Endothelial cell of umbilical vein (primary cell): Measurements from ENCODE around the gene ASAH2. TPM values are rescaled to one million over a fixed set of nuclear protein-coding genes. Genes with fewer than 3 reads are reported as not detected.

Experiments used
- BruUV-seq: library from RNA; stranded (reverse); fragments of 400-500 nt; replicated peaks from 2 replicates; lab custom pipeline; 2021; lab: Mats Ljungman, UMichigan
- CTCF ChIA-PET: fragments of 300-600, 350-600 bp; sonication (Branson Sonifier 250); formaldehyde crosslinking; loops from one replicate; lab custom pipeline; 2021; ENCODE audit warnings: antibody characterized with exemption, inconsistent platforms; lab: Charles Lee
- POLR2A ChIA-PET: fragments of 300-600, 350-600 bp; sonication (Branson Sonifier 250); formaldehyde crosslinking; loops from one replicate; lab custom pipeline; 2021; ENCODE audit warnings: antibody characterized with exemption, inconsistent platforms; lab: Charles Lee
- DNase-seq: peaks from one replicate; pipeline ENCODE4 v3.0.0-alpha.2; 2011; ENCODE audit warnings: low read depth, low spot score
- FAIRE-seq: peaks from 2 replicates; lab custom pipeline; 2011; peaks lifted over from hg19 to GRCh38; lab: Jason Lieb, UNC
- H2AFZ ChIP-seq: 2 replicates; pipeline ENCODE4 v1.6.0; 2012; ENCODE audit warnings: low read depth, low read length, control low read depth, inconsistent platforms
- H3K27ac ChIP-seq: 2 replicates; pipeline ENCODE4 v1.5.1; 2011; ENCODE audit warnings: low read depth, mild to moderate bottlenecking, control low read depth, low read length, moderate library complexity; ENCODE audit not compliant: insufficient read depth
- H3K27me3 ChIP-seq, 2 experiments: 2 replicates each; pipeline versions ENCODE4 v1.6.0 to v1.6.1; 2011; ENCODE audit warnings: low read length in 2 of 2, mixed read lengths in 1 of 2; ENCODE audit not compliant: control insufficient read depth in 2 of 2, insufficient read depth in 2 of 2
- H3K36me3 ChIP-seq, 2 experiments: 2 replicates in 1 of 2; 3 replicates in 1 of 2; pipeline ENCODE4 v1.5.1; 2011; ENCODE audit warnings: low read length in 2 of 2, mild to moderate bottlenecking in 1 of 2, moderate library complexity in 1 of 2; ENCODE audit not compliant: control insufficient read depth in 2 of 2, insufficient read depth in 2 of 2; ENCODE audit errors: extremely low read depth in 1 of 2
- H3K4me1 ChIP-seq: 3 replicates; pipeline ENCODE4 v1.5.1; 2011; ENCODE audit warnings: mild to moderate bottlenecking, low read length; ENCODE audit not compliant: control insufficient read depth, insufficient read depth; ENCODE audit errors: extremely low read depth
- H3K4me2 ChIP-seq: 2 replicates; pipeline ENCODE4 v1.6.1; 2011; ENCODE audit warnings: low read length, control low read depth, mixed read lengths; ENCODE audit not compliant: insufficient read depth
- H3K4me3 ChIP-seq, 3 experiments: fragments of 200-600 bp in 1 of 3; sonication (generic), shearing (Covaris generic) in 1 of 3; replicated peaks in 1 of 3; 2 replicates each; pipeline ENCODE4 v1.5.1; 2011 to 2016; ENCODE audit warnings: control low read depth in 3 of 3, low read length in 3 of 3, mild to moderate bottlenecking in 2 of 3, inconsistent platforms in 1 of 3, low read depth in 1 of 3, moderate library complexity in 1 of 3; ENCODE audit not compliant: insufficient read depth in 1 of 3
- H3K79me2 ChIP-seq: 2 replicates; pipeline ENCODE4 v1.6.0; 2012; ENCODE audit warnings: low read length, inconsistent platforms; ENCODE audit not compliant: control insufficient read depth, insufficient read depth
- H3K9ac ChIP-seq: replicated peaks from 2 replicates; pipeline ENCODE3; 2011; ENCODE audit warnings: low read length, control low read depth; ENCODE audit not compliant: insufficient read depth; ENCODE audit errors: extremely low read depth
- H3K9me1 ChIP-seq: replicated peaks from 3 replicates; pipeline ENCODE4 v1.6.0; 2011; ENCODE audit warnings: mild to moderate bottlenecking, low read length; ENCODE audit not compliant: control insufficient read depth, insufficient read depth; ENCODE audit errors: extremely low read depth
- H3K9me3 ChIP-seq: replicated peaks from 2 replicates; pipeline ENCODE4 v1.5.1; 2012; ENCODE audit warnings: low read length, inconsistent platforms; ENCODE audit not compliant: control insufficient read depth, insufficient read depth
- H4K20me1 ChIP-seq: replicated peaks from 2 replicates; pipeline ENCODE3; 2011; ENCODE audit warnings: mild to moderate bottlenecking, low read length; ENCODE audit not compliant: control insufficient read depth, insufficient read depth; ENCODE audit errors: extremely low read depth
- EZH2 ChIP-seq: IDR thresholded peaks from 2 replicates; pipeline ENCODE4 v1.6.1; 2012; ENCODE audit warnings: borderline replicate concordance, low read depth, mild to moderate bottlenecking, moderate library complexity, low read length, inconsistent platforms; ENCODE audit not compliant: severe bottlenecking
- GATA2 ChIP-seq: IDR thresholded peaks from 2 replicates; pipeline ENCODE4 v1.7.0; 2011; ENCODE audit warnings: low read depth, mild to moderate bottlenecking, moderate library complexity, mixed read lengths, low read length; ENCODE audit not compliant: insufficient read length, insufficient read depth
- POLR2A ChIP-seq: IDR thresholded peaks from 2 replicates; pipeline ENCODE4 v1.6.1; 2012; ENCODE audit warnings: low read depth, mild to moderate bottlenecking, control low read depth, low read length
- dilution Hi-C: fragments of 300-500 bp; cut with MboI; formaldehyde crosslinking; loops from one replicate; pipeline ENCODE4 v1.15.0; 2019; ENCODE audit warnings: low sequenced_read_pairs; ENCODE audit not compliant: extremely low pct_ligation_motif_present
- intact Hi-C: fragments of 100-400 bp; cut with micrococcal nuclease; formaldehyde crosslinking; loops from one replicate; pipeline ENCODE4 v1.10.0; 2022
- polyA plus RNA-seq, 4 experiments: library from polyadenylated mRNA; depleted of rRNA in 3 of 4; stranded (reverse) in 3 of 4; unstranded in 1 of 4; fragments of >200 nt; gene quantifications; 2 replicates each; pipeline versions ENCODE4 v1.2.1 to v1.2.3, GENCODE V29; 2011 to 2012; ENCODE audit warnings: missing spikeins in 1 of 4
- total RNA-seq: library from RNA; stranded (reverse); gene quantifications from 2 replicates; pipeline ENCODE4 v1.2.3, GENCODE V29; 2021
- TF ChIP-seq, protein P1 (sequence below), 2 donors: IDR thresholded peaks; 1 replicate in 1 of 2; 2 replicates in 1 of 2; pipeline ENCODE4 v1.5.1; 2011; ENCODE audit warnings: low read length in 2 of 2, mild to moderate bottlenecking in 2 of 2, moderate library complexity in 2 of 2, control low read depth in 1 of 2, inconsistent platforms in 1 of 2, low read depth in 1 of 2; ENCODE audit not compliant: insufficient read depth in 1 of 2; ENCODE audit errors: extremely low read depth in 1 of 2
- TF ChIP-seq, protein P2 (sequence below): IDR thresholded peaks from 2 replicates; pipeline ENCODE4 v1.6.1; 2011; ENCODE audit not compliant: insufficient read depth, insufficient read length

ASAH2 gene
- total and polyA plus RNA-seq, 2 donors (not counting 3 experiments of a cell fraction or from before 2014, with no cell fraction given) = 0.23 to 1.1 TPM

DNA sequence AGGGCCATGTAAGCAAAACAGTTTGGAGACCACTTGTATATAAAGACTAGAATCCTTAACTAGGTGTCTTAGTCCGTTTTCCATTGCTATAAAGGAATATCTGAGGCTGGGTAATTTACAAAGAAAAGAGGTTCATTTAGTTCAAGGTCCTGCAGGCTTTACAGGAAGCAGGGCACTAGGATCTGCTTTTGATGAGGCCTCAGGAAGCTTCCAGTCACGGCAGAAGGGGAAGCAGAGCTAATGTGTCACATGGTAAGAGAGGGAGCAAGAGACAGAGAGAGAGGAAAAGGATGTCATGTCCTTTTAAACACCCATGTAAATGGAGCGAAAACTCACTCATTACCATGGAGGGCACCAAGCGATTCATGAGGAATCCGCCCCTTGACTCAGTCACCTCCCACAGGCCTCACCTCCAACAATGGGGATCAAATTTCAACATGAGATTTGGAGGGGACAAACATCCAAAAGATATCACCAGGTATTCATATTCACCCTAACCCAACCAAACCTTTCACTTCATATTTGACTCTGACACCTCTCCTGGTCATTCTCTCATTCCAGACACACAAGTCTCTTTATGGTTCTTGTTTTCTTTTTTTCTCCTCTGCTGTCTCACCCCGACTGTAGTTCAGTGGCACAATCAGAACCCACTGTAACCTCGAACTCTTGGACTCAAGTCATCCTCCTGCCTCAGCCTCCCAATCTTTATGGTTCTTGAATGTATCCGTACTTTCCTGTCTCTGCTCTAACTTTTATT is 30.1 kb upstream of the ASAH2 start:
- Histone ChIP-seq H2AFZ (no peak overlapping the region), H3K27me3 (peaks cover 8 to 25% of the 10 kb centered on the region in 2 experiments), H3K79me2 (no peaks in the 10 kb centered on the region), H3K4me3 (no peak overlapping the region), H3K36me3 (no peaks in the 10 kb centered on the region), H4K20me1 (no peaks in the 10 kb centered on the region), H3K4me1 (no peaks in the 10 kb centered on the region), H3K9me3 (no peaks in the 10 kb centered on the region), H3K27ac (no peak overlapping the region), H3K9me1 (no peaks in the 10 kb centered on the region), H3K4me2 (no peak overlapping the region), H3K9ac (no peak overlapping the region)
- POLR2A ChIA-PET = no interaction called here
- FAIRE-seq (no peak), DNase-seq (no peak)
- dilution Hi-C loops = no loop called here
- intact Hi-C loops = no loop called here
- TF ChIP-seq GATA2 = no peak
- TF ChIP-seq, protein P1, sequence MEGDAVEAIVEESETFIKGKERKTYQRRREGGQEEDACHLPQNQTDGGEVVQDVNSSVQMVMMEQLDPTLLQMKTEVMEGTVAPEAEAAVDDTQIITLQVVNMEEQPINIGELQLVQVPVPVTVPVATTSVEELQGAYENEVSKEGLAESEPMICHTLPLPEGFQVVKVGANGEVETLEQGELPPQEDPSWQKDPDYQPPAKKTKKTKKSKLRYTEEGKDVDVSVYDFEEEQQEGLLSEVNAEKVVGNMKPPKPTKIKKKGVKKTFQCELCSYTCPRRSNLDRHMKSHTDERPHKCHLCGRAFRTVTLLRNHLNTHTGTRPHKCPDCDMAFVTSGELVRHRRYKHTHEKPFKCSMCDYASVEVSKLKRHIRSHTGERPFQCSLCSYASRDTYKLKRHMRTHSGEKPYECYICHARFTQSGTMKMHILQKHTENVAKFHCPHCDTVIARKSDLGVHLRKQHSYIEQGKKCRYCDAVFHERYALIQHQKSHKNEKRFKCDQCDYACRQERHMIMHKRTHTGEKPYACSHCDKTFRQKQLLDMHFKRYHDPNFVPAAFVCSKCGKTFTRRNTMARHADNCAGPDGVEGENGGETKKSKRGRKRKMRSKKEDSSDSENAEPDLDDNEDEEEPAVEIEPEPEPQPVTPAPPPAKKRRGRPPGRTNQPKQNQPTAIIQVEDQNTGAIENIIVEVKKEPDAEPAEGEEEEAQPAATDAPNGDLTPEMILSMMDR (IDR thresholded peaks at IDR 0.05; ENCODE audit: extremely low read depth in 1 of 2, insufficient read depth in 1 of 2, low read depth in 1 of 2, low read length in 2 of 2) = no peak
- TF ChIP-seq, protein P2, sequence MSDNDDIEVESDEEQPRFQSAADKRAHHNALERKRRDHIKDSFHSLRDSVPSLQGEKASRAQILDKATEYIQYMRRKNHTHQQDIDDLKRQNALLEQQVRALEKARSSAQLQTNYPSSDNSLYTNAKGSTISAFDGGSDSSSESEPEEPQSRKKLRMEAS = no peak
- no peak for TF ChIP-seq EZH2
- TF ChIP-seq POLR2A = no peak
- CTCF ChIA-PET = no interaction called here
- BruUV-seq = no TSS peak
